BE2C (cell line): Measurements from ENCODE around the gene FST.

Experiments
- DNase-seq: peaks from one replicate; pipeline ENCODE4 v3.0.0-alpha.2; 2020
- H3K27me3 ChIP-seq: fragments of 250-450 bp; sonication (Bioruptor Pico); 2 replicates; pipeline ENCODE4 v1.5.1; 2020; ENCODE audit warnings: mild to moderate bottlenecking
- H3K36me3 ChIP-seq: fragments of 250-450 bp; sonication (Bioruptor Pico); 2 replicates; pipeline ENCODE4 v1.5.1; 2020; ENCODE audit warnings: mild to moderate bottlenecking
- H3K4me1 ChIP-seq: fragments of 250-450 bp; sonication (Bioruptor Pico); 2 replicates; pipeline ENCODE4 v1.5.1; 2020
- H3K4me3 ChIP-seq: 2 replicates; pipeline ENCODE4 v1.5.1; 2011; ENCODE audit warnings: low read depth, low read length
- H3K9me3 ChIP-seq: fragments of 250-450 bp; sonication (Bioruptor Pico); 2 replicates; pipeline ENCODE4 v1.5.1; 2020
- TF ChIP-seq, protein P1 (sequence below): IDR thresholded peaks from 2 replicates; pipeline ENCODE4 v1.5.1; 2012; ENCODE audit warnings: mild to moderate bottlenecking, low read depth, low read length

The FST gene

DNA sequence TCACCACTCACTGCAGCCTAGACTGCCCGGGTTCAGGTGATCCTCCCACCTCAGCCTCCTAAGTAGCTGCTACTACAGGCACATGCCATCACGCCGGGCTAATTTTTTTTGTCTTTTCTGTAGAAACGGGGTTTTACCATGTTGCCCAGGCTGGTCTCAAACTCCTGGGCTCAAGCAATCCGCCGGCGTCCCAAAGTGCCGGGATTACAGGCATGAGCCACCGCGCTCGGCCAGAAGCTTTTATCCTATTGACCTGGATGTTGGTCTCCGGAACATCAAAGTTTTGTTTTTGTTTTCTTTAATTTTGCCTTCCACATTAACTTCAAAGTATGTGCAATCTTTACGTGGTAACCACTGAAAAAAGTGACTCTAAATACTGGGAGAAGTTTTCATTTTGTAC lies 42.4 kb upstream of the FST start:
- no peaks in the 10 kb centered on the region for H3K27me3 ChIP-seq
- TF ChIP-seq, protein P1, sequence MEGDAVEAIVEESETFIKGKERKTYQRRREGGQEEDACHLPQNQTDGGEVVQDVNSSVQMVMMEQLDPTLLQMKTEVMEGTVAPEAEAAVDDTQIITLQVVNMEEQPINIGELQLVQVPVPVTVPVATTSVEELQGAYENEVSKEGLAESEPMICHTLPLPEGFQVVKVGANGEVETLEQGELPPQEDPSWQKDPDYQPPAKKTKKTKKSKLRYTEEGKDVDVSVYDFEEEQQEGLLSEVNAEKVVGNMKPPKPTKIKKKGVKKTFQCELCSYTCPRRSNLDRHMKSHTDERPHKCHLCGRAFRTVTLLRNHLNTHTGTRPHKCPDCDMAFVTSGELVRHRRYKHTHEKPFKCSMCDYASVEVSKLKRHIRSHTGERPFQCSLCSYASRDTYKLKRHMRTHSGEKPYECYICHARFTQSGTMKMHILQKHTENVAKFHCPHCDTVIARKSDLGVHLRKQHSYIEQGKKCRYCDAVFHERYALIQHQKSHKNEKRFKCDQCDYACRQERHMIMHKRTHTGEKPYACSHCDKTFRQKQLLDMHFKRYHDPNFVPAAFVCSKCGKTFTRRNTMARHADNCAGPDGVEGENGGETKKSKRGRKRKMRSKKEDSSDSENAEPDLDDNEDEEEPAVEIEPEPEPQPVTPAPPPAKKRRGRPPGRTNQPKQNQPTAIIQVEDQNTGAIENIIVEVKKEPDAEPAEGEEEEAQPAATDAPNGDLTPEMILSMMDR: no peak
- H3K4me3 ChIP-seq: no peak overlapping the region
- no peaks in the 10 kb centered on the region for H3K4me1 ChIP-seq
- no peaks in the 10 kb centered on the region for H3K36me3 ChIP-seq
- no peak for DNase-seq
- H3K9me3 ChIP-seq: no peaks in the 10 kb centered on the region

DNA sequence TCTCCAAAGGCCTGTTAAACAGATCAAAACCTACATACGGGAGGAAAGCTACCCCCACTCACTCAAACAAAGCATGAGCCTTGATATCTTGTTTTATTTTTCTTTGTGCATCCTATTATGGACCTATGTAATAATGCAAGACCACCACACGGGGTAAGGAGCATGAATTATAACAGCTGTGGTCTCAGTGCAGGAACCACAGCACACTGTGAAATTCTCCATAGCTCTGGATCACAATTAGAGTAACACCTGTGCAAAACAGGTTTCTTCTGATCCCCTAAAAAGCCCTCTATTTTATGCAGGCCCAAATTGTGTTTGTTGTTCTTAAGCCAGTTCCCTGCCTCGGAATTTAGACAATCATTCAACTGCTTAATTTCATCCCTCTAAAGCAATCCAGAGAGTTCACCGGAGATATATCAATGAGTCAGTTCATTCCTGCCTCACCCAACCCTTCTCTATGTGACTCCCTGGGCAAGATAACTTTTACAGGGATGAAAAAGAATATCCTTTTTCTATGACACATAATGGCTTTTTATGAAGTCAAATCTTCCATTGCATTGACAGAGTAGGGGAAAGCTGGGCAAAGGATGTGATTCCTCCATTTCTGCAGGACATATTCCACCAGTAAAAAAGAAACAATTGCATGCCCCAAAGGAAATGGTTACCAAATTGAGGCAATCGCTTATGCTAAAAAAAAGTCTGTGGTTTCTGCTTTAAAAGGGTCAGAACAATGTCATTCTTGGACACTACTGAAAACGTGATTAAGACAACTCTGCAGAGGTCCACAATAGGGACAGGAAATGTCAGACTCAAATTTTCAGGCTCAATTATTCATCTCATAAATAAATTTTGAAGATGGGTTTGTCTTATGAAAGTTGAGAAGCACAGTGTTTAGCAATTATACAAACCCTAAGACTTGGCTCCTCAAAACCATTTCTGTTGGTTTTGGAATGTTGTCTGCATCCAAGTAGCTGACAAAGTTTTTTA lies 41.6 kb upstream of the FST start:
- H3K27me3 ChIP-seq: no peaks in the 10 kb centered on the region
- H3K9me3 ChIP-seq: no peaks in the 10 kb centered on the region
- no peak for DNase-seq
- no peak overlapping the region for H3K4me3 ChIP-seq
- TF ChIP-seq, protein P1: no peak
- H3K4me1 ChIP-seq: no peaks in the 10 kb centered on the region
- no peaks in the 10 kb centered on the region for H3K36me3 ChIP-seq

DNA sequence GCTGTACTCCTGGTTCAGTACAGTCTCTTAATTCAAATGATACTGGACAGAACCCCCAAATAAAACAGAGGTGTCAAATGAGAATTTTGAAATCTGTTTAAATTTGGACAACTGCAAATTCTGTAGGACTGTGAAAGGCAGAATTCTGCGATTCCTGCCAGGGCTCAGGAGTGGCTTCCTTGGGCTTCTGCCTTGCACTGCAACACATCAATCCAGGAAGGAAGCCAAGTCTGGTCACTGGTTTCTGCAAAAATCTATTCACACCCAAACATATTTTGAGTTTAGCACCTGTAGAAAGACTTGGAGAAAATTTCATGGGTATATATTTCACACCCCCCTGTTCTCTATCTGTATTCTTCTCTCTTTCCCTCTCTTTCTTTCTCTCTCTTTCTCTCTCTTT lies 37.5 kb upstream of the FST start:
- no peak for DNase-seq
- Histone ChIP-seq H3K27me3 (no peaks in the 10 kb centered on the region), H3K4me3 (no peak overlapping the region), H3K9me3 (no peaks in the 10 kb centered on the region), H3K4me1 (no peaks in the 10 kb centered on the region), H3K36me3 (no peaks in the 10 kb centered on the region)
- TF ChIP-seq, protein P1: no peak

DNA sequence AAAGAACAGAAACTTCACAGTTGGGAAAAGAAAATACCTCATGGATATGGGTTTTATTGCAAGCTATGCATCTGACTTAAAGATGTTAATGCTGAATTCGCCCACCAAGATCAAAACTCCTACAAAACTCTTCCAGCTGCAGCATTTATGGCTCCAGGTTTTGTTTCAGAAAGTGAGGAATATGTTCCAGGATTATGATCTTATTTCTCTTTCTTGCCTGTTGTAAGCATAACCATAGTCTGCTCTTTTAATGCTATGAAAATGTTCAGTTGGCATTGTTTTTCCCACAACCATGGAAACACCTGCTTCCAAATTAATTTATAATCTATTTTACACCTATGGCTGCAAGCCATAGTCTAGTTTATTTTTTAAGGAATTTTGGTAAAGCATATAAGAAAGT lies 34.9 kb upstream of the FST start:
- TF ChIP-seq, protein P1: no peak
- Histone ChIP-seq H3K4me3 (no peak overlapping the region), H3K36me3 (no peaks in the 10 kb centered on the region), H3K4me1 (no peaks in the 10 kb centered on the region), H3K27me3 (no peaks in the 10 kb centered on the region), H3K9me3 (no peaks in the 10 kb centered on the region)
- DNase-seq: no peak

DNA sequence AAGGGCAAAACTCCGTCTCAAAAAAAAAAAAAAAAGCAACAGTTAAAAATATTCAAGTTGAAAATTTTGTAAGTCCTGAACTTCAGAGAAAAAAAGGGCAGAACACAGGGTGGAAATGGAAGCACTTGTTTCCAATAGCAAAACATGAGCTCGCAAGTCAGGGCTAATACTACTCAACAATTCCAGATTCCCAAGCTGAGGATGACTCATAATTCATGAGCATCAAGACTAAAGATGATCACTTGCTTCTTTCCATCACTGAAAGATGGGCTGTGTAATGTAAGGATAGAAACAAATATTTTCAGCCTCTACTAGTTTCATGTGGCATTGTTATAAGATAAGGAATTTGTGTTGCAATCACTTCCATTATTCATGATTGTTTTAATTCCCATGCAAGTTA lies 33.5 kb upstream of the FST start:
- H3K27me3 ChIP-seq: no peaks in the 10 kb centered on the region
- TF ChIP-seq, protein P1: no peak
- no peak for DNase-seq
- no peaks in the 10 kb centered on the region for H3K9me3 ChIP-seq
- H3K4me1 ChIP-seq: no peaks in the 10 kb centered on the region
- no peak overlapping the region for H3K4me3 ChIP-seq
- H3K36me3 ChIP-seq: no peaks in the 10 kb centered on the region

DNA sequence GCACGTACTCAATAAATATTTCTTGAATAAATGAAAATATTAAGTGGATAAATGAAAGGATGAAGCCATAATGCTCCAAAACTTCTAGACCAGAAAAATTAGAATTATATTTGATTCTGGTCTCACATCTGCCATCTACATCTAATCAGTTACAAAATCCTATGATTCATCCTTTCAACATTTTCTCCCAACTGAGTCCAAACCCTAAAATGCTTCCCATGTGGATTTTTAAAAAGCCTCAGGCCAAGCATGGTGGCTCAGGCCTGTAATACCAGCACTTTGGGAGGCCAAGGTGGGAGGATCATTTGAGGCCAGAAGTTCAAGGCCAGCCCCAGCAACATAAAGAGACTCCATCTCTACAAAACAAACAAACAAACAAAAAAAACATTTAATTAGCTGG lies 31.6 kb upstream of the FST start:
- no peak for DNase-seq
- Histone ChIP-seq H3K9me3 (no peaks in the 10 kb centered on the region), H3K4me3 (no peak overlapping the region), H3K36me3 (no peaks in the 10 kb centered on the region), H3K27me3 (no peaks in the 10 kb centered on the region), H3K4me1 (no peaks in the 10 kb centered on the region)
- TF ChIP-seq, protein P1: no peak
